Measurements from ENCODE around the gene ACP3.
A peak's percentile ranks its signal among the peaks of the same experiment; 100 is the strongest.

The ACP3 gene

DNA sequence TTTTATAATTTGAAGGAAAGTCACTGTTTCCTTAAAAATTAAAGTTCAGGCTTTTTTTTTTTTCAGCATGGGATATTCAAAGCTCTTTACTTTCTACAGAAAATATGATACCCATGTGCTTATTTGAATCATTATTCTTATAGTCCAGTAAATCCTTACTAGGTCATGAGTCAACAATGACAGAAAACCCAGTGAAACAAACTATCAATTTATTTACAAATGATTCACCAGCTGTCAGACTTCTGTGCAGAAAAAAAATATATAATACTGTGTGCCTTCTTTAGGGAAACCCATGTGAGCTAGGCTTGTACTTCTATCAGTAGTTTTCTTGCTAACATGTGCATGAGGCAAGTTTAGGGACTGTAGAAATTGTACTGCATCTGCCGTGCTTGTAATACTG, 1.2 kb downstream of the ACP3 start:
- DNase-seq (ENCODE audit: low spot score) = peak; percentile 5

- DNase-seq (ENCODE audit: low spot score) = no peak
Observed at GRCh38 chr3:132321304-132321703, 4.1 kb downstream of the ACP3 start.

DNA sequence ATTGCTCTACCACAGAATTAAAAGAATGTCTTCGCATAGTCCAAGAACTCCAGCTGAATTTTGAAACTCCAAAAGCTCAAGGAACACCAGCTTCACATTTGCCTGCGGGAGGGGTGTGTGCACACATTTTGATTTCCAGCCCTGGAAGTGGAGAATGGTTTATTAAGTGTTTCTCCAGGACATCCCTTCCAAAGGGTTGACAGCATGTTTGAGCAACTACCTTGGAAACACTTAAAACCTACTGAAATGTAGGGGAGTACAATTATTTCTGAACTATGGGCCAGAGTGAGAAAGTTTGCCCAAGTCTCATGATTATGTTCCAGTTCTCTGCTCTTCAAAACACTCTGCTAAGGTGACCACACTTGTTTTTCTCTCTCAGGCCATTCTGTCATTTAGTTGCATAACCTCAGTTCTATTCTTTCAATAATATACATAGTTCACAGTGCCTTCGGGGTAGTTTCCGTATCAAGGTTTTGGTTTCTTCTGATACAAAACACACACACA, 7.9 kb downstream of the ACP3 start:
- DNase-seq (ENCODE audit: low spot score) = no peak

- no peak for DNase-seq (ENCODE audit: low spot score)
Observed at GRCh38 chr3:132325634-132326033, 8.4 kb downstream of the ACP3 start.

DNA sequence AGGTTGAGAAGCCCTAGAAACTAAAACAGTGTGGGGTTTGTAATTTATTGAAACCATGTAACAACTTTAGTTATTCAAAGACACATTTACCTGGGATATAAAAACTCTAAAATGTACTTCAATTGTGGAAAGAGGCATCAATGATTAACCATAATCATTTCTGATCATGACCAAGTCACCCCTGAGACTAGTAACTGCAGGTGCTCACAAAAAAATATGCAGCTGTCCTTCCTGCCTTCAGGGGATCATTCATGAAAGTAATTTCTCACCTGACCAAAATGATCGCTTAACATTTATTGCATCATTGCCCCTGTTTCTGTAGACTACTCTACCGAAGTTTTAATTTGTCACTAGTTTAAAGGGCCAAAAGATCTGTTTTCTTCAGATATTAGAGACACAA, 9.0 kb downstream of the ACP3 start:
- no peak for DNase-seq (ENCODE audit: low spot score)

DNA sequence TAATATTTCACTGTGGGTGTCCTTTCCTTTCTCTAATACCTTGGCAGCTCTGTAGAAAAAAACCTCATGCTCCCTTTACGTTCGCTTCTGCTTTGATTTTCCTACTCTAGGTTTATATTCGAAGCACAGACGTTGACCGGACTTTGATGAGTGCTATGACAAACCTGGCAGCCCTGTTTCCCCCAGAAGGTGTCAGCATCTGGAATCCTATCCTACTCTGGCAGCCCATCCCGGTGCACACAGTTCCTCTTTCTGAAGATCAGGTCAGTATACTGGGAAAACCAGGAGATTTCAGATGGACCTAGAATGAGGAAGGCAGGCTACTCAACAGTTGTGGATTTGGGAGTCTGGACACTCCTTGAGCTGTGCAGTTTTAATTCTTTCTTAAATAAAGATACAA, 14.9 kb downstream of the ACP3 start:
- no peak for DNase-seq (ENCODE audit: low spot score)

- no peak for DNase-seq (ENCODE audit: low spot score)
Observed at GRCh38 chr3:132332508-132332907, 15.3 kb downstream of the ACP3 start.

DNA sequence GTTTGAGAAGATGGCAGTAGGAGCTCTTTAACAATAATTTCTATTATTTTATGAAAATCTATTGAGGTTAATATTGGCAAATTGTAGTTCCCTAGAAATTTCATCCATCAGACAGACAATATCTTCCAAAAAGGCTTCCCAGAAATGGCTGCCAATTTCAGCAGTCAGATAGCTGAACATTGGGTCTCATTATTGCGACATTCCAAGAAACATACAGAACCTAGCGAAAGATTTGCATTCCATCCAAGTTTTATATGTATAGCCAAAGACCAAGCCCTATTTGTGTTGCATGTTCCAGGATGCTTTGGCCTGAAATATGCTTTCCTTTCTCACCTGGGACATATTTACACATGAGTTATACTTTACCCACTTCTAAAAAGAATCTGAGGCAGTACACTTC, 24.5 kb downstream of the ACP3 start:
- DNase-seq (ENCODE audit: low spot score) = no peak

- no peak for DNase-seq (ENCODE audit: low spot score)
Observed at GRCh38 chr3:132342183-132342582, 25.0 kb downstream of the ACP3 start.

GRCh38 chr3:132342610-132343009, 25.4 kb downstream of the ACP3 start:
- no peak for DNase-seq (ENCODE audit: low spot score)

DNA sequence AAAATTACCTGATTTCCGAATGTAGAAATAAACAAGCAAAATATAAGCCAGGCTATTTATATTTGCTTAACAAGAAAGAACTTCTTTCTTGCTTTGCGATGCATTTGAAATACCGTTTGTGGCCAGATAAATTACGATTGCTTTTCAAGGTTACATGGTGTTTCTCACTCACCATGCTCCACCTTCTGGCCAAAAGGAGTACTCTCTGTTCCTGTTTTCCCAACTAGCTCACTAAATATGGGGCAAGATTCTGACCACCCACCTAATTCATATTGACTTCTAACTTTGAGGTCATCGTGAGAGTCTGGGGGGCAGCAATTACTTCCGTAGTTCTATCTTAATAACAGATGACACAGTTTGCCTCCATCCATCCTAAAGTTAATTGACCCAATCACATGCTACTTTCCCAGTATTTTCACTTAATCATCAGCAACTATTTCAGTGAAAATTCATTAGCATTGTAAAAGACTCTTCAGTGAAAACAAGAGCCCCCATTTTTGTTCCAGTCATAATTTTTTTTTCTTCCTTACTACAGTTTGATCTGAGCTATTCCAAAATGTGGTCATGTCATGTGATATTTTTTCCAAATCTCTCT, 25.9 kb downstream of the ACP3 start:
- peak; percentile 70 for DNase-seq (ENCODE audit: low spot score)

DNA sequence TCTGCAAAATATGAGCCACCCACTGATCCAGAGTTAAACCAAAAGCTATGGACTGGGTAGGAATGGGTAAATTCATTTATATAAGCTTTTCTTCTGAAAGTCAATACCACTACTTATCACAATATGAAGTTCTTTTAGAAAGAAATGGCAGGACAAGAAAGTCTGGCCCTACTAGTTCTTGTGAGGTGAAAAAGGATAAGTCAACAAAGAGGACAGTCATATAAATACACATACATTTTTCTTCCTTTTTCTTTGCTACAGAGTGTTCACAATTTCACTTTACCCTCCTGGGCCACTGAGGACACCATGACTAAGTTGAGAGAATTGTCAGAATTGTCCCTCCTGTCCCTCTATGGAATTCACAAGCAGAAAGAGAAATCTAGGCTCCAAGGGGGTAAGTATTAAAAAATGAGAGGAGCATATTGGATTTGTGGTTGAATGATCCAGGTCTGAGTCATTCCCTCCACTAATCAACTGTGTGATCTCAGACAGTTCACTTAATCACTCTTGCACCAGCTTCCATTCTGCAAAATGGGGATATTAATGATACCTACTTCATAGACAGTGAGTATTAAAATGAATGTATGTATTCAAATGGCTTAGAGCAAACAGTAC, 27.6 kb downstream of the ACP3 start:
- DNase-seq (ENCODE audit: low spot score) = peak; percentile 56

DNA sequence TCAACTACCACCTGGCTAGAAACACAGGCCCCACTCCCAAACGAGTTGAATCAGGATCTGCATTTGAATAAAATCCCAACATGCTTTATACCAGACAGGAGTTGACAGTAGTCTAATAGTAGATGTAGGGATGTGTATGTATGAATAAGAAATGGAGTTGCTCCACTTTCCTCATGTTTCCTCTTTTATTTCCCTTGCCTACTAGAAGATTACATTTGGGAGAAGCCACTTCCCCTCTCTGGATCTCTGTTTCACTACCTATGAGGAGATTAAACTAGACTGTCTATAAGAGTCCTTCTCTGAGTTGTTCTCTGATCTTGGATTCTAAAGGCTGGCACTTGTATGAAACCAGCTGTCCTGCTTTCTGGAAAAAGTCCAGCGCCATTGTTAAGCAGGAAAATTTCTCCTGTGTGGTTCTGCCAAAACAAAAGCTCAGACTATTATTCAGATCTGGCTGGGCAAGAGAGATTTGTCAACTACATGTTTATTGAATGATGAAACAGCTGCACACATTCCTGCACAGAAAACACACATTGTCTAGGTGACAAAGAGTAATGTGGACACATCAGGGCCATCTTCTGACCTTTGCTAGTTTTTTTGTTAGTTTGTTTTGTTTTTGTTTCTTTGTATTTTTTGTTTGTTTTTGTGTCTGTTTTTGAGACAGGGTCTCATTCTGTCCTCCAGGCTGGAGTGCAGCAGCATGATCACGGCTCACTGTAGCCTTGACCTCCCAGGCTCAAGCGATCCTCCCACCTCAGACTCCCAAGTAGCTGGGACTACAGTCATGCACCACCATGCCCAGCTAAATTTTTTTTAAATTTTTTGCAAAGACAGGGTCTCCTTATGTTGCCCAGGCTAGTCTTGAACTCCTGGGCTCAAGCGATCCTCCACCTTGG, 29.9 kb downstream of the ACP3 start:
- no peak for DNase-seq (ENCODE audit: low spot score)

DNA sequence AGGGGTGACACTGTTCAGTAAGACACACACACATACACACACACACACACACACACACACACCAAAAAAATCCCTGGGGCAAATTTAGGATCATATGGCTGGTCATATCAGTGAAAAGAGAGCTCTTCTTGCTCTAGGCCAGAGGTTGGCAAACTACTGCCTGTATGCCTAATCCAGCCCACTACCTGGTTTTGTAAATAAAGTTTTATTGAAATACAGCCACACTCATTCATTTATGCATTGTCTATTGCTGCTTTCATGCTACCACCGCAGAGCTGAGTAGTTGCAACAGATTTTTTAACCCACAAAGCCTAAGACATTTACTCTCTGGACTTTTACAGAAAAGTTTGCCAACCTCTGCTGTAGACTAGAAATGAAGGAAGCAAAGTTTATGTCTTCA, 30.6 kb downstream of the ACP3 start:
- DNase-seq (ENCODE audit: low spot score) = no peak

DNA sequence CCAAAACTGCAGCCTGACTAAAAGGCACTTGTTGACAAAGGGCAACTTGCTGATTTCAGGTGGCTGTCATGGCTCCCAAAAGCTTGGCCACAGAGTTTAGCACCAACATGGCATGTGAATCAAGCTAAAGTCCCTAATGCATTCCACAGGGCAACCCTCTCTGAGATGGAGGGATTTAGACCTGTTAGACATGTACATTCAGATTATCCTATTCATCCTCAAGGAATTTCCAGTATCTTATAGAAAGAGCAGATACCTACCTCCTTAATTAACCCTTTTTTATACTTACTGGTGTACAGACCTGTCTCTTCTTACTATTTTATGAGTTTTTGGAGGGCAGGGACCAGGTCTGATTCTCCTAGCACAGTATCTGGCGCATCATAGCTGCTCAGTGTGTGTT, 31.3 kb downstream of the ACP3 start:
- no peak for DNase-seq (ENCODE audit: low spot score)

- no peak for DNase-seq (ENCODE audit: low spot score)
Observed at GRCh38 chr3:132350814-132351213, 33.6 kb downstream of the ACP3 start.

- DNase-seq (ENCODE audit: low spot score) = no peak
Observed at GRCh38 chr3:132351222-132351806, 34.1 kb downstream of the ACP3 start.

DNA sequence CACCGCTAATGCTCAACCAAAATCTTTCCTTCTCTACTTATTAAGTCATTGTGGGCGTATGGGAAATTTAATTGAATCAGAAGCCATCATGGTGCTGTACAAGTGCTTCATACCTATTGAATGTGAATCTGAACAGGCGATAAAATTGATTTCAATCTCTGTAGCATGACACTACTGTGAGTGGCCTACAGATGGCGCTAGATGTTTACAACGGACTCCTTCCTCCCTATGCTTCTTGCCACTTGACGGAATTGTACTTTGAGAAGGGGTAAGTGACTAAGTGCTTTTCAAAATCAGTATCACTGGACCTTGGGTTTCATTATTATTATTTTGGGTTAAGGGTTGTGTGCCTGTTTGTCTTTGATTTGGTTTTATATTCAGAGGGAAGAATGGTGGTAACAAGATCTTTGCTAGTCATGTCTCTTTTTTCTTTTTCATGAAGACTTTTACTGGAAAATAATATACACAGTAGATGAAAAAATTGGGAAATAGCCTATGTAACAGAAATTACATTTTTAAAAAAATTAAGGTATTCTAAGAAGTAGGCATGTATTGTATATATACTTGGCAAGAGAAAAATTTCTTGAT, 35.4 kb downstream of the ACP3 start:
- peak; percentile 80 for DNase-seq (ENCODE audit: low spot score)

GRCh38 chr3:132354916-132355702, 37.9 kb downstream of the ACP3 start:
- no peak for DNase-seq (ENCODE audit: low spot score)

DNA sequence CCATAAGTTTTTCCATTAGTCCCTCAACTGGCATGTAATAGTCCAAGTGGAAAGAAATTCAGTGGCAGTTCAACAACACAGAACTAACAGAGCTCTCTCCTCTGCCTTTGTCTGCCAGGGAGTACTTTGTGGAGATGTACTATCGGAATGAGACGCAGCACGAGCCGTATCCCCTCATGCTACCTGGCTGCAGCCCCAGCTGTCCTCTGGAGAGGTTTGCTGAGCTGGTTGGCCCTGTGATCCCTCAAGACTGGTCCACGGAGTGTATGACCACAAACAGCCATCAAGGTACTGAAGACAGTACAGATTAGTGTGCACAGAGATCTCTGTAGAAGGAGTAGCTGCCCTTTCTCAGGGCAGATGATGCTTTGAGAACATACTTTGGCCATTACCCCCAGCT, 39.4 kb downstream of the ACP3 start:
- no peak for DNase-seq (ENCODE audit: low spot score)

DNA sequence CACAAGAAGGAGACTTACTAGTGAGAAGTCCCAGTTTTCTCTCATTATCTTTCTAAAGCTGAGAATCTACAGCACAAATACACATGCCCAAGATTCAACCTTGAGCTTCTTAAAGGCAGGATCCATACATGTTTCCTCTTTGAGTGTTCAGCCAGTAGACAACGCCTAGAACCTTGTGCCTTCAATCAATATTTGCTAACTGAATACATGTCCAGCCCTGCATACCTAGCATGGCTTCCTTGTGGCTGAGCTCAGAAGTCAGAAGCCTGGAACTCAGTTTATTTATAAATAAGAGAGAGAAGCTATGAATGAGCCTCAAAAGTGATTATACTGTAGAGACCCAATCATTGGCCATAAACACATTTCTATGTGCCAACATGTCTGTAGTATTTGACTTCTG, 43.5 kb downstream of the ACP3 start:
- no peak for DNase-seq (ENCODE audit: low spot score)

- DNase-seq (ENCODE audit: low spot score) = no peak
Observed at GRCh38 chr3:132362329-132362728, 45.1 kb downstream of the ACP3 start.
